Renal cortex interstitium (tissue), 11 donors: ENCODE data around the gene LRFN5. TPM values are rescaled to one million over a fixed set of nuclear protein-coding genes. Genes with fewer than 3 reads are reported as not detected.
"Not testable (repeated sequence)": the region's sequence is repeated elsewhere in the genome, so short reads cannot be mapped to it uniquely, and the experiment has no call there.

ENCODE experiments used
- DNase-seq, 11 donors: peaks; one replicate each; pipeline ENCODE4 v3.0.0-alpha.2; 2013; ENCODE audit warnings: low read depth in 9 of 11, low spot score in 4 of 11; ENCODE audit errors: extremely low read depth in 1 of 11
- polyA plus RNA-seq, 3 donors: library from polyadenylated mRNA; unstranded; fragments of 120-200 nt; gene quantifications; one replicate each; pipeline ENCODE4 v1.2.1, GENCODE V29; 2013; ENCODE audit not compliant: insufficient read length in 3 of 3

The LRFN5 gene
- polyA plus RNA-seq, 3 donors, result 10.9 to 13.0 (median 13.0) TPM

GRCh38 chr14:41860586-41860985 is 253.9 kb downstream of the LRFN5 start:
- DNase-seq, result no peak

DNA sequence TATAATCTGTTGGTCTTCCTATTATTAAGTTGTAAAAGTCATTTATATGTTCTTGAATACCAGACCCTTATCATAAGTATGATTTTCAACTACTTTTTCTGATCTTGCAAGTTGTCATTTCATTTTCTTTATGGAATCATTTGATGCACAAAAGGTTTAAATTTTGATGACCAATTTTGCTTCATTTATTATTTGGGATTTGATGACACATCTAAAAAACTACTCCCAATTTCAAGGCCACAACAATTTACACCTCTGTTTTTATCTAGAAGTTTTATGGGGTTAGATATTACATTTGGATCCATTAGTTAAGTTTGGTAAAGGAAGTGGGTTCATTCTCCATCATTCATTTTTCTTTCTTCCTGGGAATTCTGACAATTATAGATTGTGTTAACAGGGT is 259.2 kb downstream of the LRFN5 start:
- no peak for DNase-seq

DNA sequence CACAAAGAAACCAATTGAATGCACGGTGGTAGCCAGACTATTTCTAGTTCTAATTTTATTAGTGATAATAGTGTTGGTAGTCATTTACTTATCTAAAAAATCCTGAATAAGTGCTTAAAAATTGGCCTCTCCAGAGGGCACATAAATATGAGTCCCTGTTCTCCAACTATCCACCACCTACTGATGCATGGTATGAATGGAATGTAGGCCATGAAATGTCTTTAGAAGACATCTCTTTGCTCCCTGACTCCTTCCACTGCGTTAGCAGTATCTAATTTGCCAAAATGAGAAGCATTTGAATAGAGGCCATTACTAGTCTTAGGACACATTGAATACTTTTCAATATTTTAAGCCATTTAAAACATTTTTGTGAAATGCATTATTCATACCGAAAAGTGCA is 261.7 kb downstream of the LRFN5 start:
- no peak for DNase-seq

- peak in 4 of 11 donors; percentile 2 to 20 (median 8) for DNase-seq
Observed at GRCh38 chr14:41872931-41873685, 266.4 kb downstream of the LRFN5 start.

DNA sequence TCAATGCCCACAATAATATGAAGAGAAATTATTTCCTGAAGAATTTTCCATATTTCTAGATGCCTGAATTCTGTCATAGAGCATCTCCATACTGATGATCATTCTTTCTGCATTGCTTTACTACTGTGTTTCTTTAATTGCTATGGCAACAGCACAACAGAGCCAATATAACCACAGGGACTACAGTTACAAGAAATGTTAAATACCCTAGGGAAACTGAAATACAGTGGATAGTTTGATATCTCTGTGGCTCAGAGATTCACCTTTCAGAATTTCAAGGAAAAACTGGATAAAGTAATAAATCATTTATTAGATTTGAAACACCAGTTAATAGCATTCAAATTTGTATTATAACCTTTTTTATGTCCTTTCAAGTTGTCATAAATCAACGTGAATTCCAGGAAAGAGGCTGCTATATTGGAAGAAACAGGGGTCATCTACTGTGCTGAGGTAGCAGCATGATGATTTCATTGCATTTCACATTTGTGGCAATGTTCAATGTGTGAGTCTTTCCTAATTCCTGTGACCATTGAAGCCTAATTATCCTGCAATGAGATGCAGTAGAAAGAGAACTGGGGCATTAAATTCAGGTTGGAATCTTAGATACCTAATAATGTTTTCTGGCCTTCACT is 267.1 kb downstream of the LRFN5 start:
- DNase-seq, result peak in 5 of 11 donors; percentile 6 to 36 (median 12)

DNA sequence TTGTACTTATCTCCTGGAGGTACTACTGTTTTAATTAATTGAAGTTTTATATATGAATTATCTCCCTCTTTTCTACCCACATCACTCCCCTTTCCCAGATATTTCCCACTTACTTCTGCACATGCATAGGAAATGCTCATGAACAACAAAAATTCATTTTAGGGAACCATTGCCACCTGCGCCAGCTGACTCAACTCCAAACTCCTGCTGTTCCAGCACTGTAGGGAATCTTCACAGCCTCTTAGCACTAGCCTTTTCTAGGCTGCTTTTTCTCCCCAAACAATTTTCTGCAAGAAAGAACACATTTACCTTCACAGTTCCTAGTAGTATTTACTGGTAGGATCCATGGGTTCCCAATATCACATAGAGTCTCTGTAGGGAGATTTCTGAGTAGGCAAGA is 268.4 kb downstream of the LRFN5 start:
- no peak for DNase-seq

GRCh38 chr14:41878321-41878720 is 271.6 kb downstream of the LRFN5 start:
- no peak for DNase-seq

DNA sequence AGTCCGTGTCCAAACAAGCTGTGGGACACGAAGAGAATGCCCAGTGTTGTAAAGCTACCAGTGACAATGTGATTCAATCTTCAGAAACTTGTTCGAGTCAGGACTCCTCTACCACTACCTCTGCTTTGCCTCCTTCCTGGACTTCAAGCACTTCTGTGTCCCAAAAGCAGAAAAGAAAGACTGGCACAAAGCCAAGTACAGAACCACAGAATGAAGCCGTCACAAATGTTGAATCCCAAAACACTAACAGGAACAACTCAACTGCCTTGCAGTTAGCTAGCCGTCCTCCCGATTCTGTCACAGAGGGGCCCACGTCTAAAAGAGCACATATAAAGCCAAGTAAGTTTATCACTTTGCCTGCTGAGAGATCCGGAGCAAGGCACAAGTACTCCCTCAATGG is 284.9 kb downstream of the LRFN5 start:
- no peak for DNase-seq

DNA sequence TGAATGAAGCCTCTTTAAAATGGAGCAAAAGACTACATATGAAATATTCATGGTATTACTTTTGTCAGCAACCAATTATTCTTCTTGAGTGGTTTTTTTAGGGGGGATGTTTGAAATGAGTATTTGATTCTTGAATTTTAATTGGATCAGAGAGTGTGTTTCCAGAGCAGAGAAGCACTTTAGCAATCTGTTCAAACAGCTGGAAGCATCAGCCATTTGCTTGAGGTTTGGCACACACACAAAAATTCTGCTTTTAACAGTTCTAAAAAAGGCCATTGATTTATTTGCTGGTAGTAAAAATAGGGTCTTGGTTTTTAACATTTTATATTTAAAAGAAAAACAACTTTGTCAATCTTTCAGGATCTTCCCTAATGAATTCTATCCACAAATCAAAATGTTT is 292.7 kb downstream of the LRFN5 start:
- peak in 9 of 11 donors; percentile 6 to 39 (median 23) for DNase-seq

GRCh38 chr14:41900644-41901043 is 294.0 kb downstream of the LRFN5 start:
- no peak for DNase-seq

GRCh38 chr14:41901089-41901488 is 294.4 kb downstream of the LRFN5 start:
- DNase-seq, result no peak

DNA sequence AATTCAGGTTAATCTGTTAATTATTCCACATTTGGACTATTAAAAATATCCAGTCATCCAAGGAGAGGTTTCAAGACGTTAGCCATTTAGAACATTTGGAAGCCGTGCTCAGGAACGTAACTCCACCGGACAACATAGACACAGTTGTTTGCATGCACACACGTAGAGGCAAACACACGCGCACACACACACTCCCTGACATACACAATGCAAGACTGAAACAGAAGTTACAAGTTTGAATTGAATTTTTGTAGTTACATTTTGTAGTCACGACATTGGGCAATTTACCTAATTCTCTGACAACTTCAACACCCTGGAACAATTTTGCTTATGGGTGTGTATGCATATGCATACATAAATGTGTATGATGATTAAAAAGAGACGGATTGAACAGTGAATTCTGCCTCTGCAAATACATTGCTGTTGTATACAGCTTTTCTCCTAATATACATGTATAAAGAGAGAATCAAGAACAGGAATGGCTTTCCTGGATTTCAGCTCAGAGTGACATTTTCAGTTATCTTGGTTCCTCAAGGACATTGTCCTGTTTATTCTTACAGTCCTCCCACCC is 298.8 kb downstream of the LRFN5 start:
- DNase-seq, result no peak

DNA sequence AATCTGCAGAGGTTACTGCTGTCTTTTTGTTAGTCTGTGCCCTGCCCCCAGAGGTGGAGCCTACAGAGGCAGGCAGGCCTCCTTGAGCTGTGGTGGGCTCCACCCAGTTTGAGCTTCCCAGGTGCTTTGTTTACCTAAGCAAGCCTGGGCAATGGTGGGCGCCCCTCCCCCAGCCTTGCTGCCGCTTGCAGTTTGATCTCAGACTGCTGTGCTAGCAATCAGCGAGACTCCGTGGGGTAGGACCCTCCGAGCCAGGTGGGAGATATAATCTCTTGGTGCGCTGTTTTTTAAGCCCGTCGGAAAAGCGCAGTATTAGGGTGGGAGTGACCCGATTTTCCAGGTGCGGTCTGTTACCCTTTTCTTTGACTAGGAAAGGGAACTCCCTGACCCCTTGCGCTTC is 304.5 kb downstream of the LRFN5 start:
- DNase-seq, result not testable (repeated sequence)

DNA sequence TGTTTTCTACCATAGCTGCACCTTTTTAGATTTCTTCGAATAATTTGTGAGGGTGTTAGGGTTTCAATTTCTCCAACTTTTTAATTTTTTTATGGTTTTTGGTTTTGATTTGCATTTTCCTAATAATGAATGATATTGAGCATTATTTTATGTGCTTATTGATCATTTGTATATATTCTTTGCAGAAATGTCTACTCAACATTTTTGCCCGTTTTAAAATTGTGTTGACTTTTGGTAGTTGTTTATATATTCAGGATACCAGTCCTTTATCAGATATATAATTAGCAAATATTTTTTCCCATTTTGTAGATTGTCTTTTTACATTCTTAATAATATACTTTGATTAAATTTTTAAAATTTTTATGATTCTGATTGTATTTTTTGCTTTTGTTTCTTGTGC is 306.7 kb downstream of the LRFN5 start:
- DNase-seq, result no peak

DNA sequence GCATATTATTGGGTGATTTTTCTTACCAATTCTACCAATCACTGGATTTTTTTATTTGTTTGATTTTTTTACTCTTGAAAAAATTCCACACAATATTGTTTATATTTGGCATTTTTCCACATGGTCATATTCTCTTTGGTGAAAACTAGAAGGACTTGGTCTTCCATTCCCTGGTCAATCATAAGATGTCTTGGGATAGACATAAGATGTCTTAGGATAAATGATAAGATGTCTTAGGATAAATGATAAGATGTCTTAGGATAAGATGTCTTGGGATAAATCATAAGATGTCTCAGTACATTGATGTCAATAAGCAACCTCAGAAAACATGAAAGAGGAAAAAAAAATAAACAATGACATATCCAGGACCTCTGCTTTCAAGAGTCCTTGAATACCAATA is 309.1 kb downstream of the LRFN5 start:
- DNase-seq, result no peak

GRCh38 chr14:41916313-41916712 is 309.6 kb downstream of the LRFN5 start:
- DNase-seq, result no peak

DNA sequence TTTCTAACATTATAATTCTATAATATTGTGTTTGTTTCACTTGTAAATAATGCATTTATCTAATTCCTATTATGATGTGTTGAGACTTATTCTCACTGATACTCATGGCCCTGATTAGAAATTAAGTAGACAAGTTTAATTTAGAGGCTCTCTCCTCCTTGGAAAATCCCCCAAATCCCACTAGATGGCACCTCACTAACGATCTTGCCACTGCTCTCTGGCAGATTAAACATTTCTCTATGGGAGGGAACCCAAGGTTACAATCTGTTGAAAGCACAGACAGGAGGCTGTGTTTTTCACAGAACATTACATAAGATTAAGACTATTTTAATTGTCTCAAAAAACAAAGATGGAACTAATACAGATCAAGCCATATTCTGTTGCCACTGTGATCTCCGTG is 318.7 kb downstream of the LRFN5 start:
- peak in 6 of 11 donors; percentile 1 to 23 (median 13) for DNase-seq

GRCh38 chr14:41950428-41951151 is 343.9 kb downstream of the LRFN5 start:
- DNase-seq, result no peak
